Activated naive CD4-positive, alpha-beta T cell treated with anti-CD3 and anti-CD28 coated beads, Interleukin-2, amount 50 U/mL, for 72 hours (primary cell): ENCODE data around the gene MEIS2. TPM values are rescaled to one million over a fixed set of nuclear protein-coding genes. Genes with fewer than 3 reads are reported as not detected.

ENCODE experiments used
- ATAC-seq, 2 donors: fragments of 150-1000 bp; cut with Tn5 transposase; 2 replicates each; pipeline ENCODE4 v1.10.0; 2021; ENCODE audit warnings: mild to moderate bottlenecking in 2 of 2, moderate library complexity in 2 of 2
- DNase-seq, 2 donors: peaks; one replicate each; pipeline ENCODE4 v3.0.0; 2021 to 2022; ENCODE audit warnings: low spot score in 2 of 2
- H3K27ac Mint-ChIP-seq, 2 donors: one replicate each; pipeline ENCODE4 v1.8.0; 2022; ENCODE audit warnings: mild to moderate bottlenecking in 2 of 2, mixed read lengths in 2 of 2
- H3K36me3 Mint-ChIP-seq, 2 donors: one replicate each; pipeline ENCODE4 v1.8.0; 2022; ENCODE audit warnings: mixed read lengths in 2 of 2
- H3K9me3 Mint-ChIP-seq, 2 donors: one replicate each; pipeline ENCODE4 v1.8.0; 2022; ENCODE audit warnings: mixed read lengths in 2 of 2
- total RNA-seq, 2 donors: library from RNA; stranded (reverse); gene quantifications; one replicate each; pipeline ENCODE4 v1.2.3, GENCODE V29; 2022

MEIS2 gene
- total RNA-seq, 2 donors from 2014 or later, result 0.16 TPM; not detected in 1

GRCh38 chr15:37094333-37094914, 5.9 kb downstream of the MEIS2 start:
- Mint-ChIP-seq H3K27ac (no peak overlapping the region), H3K36me3 (peaks cover 11 to 34% of the 10 kb centered on the region in 2 donors), H3K9me3 (no peaks in the 10 kb centered on the region)
- ATAC-seq, result no peak
- no peak for DNase-seq

DNA sequence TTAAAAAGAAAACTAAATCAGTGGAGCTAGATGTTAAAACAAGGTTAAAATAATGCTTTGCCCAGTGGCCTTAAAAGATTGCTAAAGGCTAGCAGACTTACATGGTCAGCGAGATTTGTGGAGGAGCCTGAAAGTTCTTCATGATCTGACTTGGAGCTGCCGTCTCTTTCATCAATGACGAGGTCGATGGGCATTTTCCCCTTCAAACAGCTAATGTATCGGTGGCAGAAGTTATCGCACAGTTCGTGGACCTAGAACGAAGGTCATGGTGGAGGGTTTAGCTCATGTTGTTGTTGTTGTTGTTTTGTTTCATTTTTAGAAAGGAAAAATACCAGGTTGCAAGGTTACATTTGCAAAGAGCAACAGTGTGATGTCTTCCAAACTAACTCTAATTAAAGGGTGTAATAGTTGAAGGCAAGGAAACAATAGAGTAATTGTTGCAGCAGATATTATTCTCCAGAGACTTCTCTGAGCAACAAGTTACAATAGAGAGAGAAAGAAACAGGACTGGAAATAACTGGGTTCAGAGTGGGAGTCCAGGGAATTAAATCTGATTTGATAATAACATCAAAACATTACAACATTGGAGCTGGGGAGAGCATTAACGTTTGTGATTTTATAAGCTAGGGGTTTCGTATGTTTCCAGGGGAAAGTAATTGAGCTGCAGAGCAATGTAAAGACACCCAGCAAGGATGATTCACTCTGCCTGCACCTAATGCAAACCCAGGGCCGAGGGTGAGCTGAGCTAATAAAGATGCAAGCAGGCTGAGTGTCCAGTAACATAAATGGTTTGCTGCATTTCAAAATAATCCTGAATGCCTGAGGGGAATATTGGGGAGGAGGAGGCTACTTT, 6.6 kb downstream of the MEIS2 start:
- H3K9me3 Mint-ChIP-seq, result no peaks in the 10 kb centered on the region
- H3K27ac Mint-ChIP-seq, result no peak overlapping the region
- DNase-seq, result no peak
- peaks cover 11 to 34% of the 10 kb centered on the region in 2 donors for H3K36me3 Mint-ChIP-seq
- ATAC-seq, result no peak

GRCh38 chr15:37090543-37091175, 9.7 kb downstream of the MEIS2 start:
- DNase-seq, result no peak
- H3K9me3 Mint-ChIP-seq, result no peaks in the 10 kb centered on the region
- no peak for ATAC-seq
- no peak overlapping the region for H3K27ac Mint-ChIP-seq
- peaks cover 0 to 17% of the 10 kb centered on the region in 2 donors for H3K36me3 Mint-ChIP-seq

DNA sequence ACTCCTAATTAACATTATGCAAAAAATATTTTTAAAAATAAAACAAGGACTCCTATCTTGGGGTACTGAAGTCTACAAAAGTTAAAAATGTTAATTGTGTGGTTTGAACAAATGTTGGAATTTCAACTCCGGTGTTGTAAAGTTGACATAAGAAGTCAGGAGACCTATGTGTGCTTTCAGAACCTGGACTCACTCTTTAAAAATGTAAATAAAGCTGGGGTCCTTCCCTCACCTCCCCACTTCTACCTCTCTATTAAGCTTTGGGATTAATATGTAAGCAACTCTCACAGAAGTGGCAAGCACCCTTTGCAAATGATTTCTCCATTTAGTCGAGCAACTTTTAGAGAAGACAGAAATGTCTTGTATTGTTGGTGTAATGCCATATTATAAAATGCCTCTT, 11.9 kb downstream of the MEIS2 start:
- DNase-seq (no peak), ATAC-seq (no peak)
- Mint-ChIP-seq H3K9me3 (no peaks in the 10 kb centered on the region), H3K27ac (no peak overlapping the region), H3K36me3 (peaks cover 0 to 6% of the 10 kb centered on the region in 2 donors)

DNA sequence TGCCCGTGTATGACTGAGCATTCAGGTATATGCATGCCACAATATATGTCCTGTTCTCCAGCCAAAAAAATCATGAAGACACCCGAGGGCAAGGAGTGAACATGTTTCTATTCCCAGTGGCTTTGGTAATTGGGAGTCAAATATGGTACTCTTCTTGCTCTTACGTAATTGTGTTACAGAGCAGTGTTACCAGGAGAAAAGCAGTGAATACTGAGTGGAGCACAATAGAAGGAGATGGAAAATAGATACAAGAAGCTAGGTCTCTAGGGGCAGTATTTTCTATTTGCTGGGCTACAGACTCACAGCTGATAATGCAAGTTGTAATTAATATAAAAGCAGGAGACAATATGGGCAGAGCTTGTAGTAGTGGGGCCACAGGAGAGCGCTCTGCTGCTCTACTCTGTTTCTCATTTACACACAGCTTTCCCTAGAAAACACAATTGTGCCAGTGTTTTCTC, 13.2 kb downstream of the MEIS2 start:
- no peaks in the 10 kb centered on the region for H3K36me3 Mint-ChIP-seq
- ATAC-seq, result no peak
- H3K27ac Mint-ChIP-seq, result no peak overlapping the region
- no peaks in the 10 kb centered on the region for H3K9me3 Mint-ChIP-seq
- DNase-seq, result no peak

- ATAC-seq (no peak), DNase-seq (no peak)
- Mint-ChIP-seq H3K36me3 (no peaks in the 10 kb centered on the region), H3K9me3 (no peaks in the 10 kb centered on the region), H3K27ac (no peak overlapping the region)
These were observed 13.8 kb downstream of the MEIS2 start for GRCh38 chr15:37086521-37086920.

GRCh38 chr15:37086120-37086519, 14.2 kb downstream of the MEIS2 start:
- DNase-seq, result no peak
- Mint-ChIP-seq H3K36me3 (no peaks in the 10 kb centered on the region), H3K27ac (no peak overlapping the region), H3K9me3 (no peaks in the 10 kb centered on the region)
- ATAC-seq, result no peak

DNA sequence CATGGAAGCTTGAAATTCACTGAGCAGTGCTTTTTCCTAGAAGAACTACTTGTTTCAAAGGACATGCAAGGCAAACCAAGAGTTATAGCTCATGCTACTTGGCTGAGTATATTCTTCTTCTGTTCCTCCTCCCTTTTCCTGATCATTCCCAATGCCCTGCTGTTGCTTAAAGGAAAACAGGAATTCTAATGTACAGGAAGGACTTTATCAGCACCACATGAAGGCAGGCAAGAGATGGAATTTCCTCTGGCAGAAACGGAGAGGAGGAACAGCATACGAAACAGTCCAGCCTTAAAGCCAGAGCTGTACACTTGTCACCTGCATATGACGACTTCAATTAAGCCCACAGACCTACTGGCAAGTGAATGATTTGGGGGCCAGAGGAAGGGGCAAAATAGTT, 15.7 kb downstream of the MEIS2 start:
- Mint-ChIP-seq H3K36me3 (no peaks in the 10 kb centered on the region), H3K27ac (no peak overlapping the region), H3K9me3 (no peaks in the 10 kb centered on the region)
- no peak for DNase-seq
- ATAC-seq, result no peak

DNA sequence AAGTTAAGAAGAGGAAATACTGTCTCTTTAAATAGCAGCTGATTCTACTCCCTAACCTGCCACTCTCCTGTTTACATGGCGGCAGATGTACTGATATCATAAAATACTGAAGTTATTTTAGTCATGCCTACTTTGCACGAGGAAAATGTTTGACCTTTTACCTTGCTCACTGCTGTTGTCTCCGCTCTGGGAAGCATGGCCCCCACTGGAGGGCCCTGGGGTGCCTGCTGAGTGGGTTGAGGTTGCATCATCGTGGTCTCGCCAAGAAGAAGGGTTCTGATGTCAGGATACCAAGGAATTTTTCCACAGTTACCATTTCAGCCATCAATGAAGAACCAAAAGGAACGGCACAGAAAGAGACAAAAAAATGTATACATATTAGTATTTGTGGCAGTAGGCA, 16.7 kb downstream of the MEIS2 start:
- no peaks in the 10 kb centered on the region for H3K36me3 Mint-ChIP-seq
- no peak for DNase-seq
- no peak overlapping the region for H3K27ac Mint-ChIP-seq
- no peak for ATAC-seq
- H3K9me3 Mint-ChIP-seq, result no peaks in the 10 kb centered on the region

DNA sequence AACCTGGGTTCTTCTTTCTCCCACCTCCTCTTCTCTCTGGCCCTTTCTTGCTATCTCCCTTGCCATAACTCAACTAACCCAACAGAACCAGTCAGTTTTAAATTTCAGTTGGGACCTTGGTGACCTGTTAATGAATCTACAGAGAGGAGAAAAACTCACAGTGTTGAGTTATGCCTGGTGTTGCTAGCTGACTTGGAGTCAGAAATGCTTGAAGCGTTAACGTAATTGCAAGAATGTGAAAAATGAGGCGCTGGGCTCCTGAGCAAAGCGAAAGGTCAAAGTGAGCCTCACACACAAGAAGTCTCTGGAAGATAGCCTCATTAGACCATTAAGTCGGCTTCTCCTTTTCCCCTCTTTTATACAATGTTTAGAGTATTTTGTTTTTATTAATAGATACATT, 18.4 kb downstream of the MEIS2 start:
- Mint-ChIP-seq H3K36me3 (no peaks in the 10 kb centered on the region), H3K9me3 (peaks cover 0 to 7% of the 10 kb centered on the region in 2 donors), H3K27ac (no peak overlapping the region)
- no peak for DNase-seq
- ATAC-seq, result no peak

DNA sequence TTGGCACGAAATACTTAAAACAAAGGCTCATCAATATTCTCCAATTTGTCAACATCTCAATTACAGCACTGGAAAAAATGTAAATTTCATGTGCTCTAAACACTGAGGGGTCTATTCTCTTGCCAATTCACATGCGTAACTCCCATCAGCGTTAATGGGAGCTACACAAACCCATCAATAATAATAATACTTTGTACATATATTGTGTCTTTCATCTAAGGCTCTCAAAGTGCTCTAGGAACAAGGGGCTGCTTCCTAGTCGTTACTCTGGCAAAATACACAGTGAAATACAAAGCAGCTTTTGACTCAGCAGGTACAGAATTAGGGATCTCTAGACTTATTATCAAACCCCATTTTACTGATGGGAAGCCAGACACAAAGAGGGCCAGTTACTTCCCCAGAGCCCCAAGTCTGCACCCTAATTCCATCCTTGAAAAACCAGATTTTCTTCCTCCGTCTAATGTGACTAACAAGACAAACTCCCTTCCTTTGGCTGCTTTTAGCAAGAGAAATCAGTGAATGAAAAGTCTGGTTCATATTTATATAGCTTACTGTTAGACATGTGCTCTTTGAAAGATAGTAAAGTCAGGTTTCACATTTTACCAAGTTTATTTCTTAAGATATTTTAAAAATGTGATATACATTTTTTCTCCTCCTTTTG, 20.0 kb downstream of the MEIS2 start:
- ATAC-seq, result no peak
- no peak overlapping the region for H3K27ac Mint-ChIP-seq
- no peak for DNase-seq
- peaks cover 0 to 7% of the 10 kb centered on the region in 2 donors for H3K9me3 Mint-ChIP-seq
- H3K36me3 Mint-ChIP-seq, result no peaks in the 10 kb centered on the region

- DNase-seq (no peak), ATAC-seq (no peak)
- Mint-ChIP-seq H3K27ac (no peak overlapping the region), H3K9me3 (peaks cover 0 to 7% of the 10 kb centered on the region in 2 donors), H3K36me3 (no peaks in the 10 kb centered on the region)
These were observed 20.6 kb downstream of the MEIS2 start for GRCh38 chr15:37079726-37080125.

DNA sequence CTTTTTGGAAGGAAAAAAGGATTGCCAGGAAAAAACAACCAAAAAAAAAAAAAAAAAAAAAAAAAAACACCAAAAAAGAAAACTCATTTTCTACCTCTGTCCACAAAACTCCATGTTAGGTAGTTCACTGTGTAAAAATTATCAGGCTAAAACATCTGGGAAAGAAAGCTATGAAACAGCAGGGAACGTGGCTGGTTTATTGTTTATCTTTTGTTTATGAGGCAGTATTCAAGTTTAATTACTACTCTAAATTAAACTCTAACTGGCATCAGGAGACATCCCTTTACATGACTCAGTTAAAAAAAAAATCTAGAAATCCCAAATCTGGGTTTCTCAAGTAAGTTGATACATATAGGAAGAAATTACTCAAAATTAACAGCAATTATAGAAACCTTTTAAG, 21.8 kb downstream of the MEIS2 start:
- Mint-ChIP-seq H3K36me3 (no peaks in the 10 kb centered on the region), H3K9me3 (peaks cover 0 to 7% of the 10 kb centered on the region in 2 donors), H3K27ac (no peak overlapping the region)
- no peak for ATAC-seq
- no peak for DNase-seq

DNA sequence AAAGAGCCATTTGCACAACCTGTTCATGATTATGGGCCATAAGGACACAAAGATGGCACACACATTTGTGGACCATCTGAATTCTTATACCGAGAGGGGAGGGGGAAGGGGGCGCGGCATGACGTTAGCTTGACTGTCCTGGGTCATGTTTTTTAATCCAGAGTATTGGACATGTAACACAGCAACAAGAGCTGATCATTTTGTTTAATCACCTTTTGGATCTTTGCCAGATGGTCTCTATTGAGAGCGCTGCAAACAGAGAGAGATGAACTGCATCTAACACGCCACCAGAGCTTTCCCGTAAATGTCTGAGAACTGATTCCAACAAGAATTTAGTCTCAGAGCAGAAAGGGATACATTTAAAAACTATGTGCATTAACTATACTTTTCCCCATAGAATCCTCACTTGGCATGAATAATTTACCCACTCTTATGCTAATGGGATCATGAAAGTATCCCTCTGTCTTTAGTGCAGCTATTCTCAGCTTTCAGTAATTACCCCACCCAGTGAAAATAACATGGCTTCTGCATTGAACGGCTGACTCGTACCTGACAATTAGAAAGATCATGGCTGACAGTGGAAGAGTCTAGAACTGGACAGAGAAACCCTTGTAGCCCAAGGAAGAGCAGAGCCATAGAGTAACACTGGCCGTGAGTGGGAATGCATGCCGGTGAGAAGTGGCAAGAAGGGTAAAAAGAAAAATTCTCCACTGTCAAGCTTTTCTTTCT, 22.6 kb downstream of the MEIS2 start:
- H3K36me3 Mint-ChIP-seq, result no peaks in the 10 kb centered on the region
- no peak overlapping the region for H3K27ac Mint-ChIP-seq
- DNase-seq (no peak), ATAC-seq (no peak)
- peaks cover 0 to 7% of the 10 kb centered on the region in 2 donors for H3K9me3 Mint-ChIP-seq

- H3K36me3 Mint-ChIP-seq, result no peaks in the 10 kb centered on the region
- H3K9me3 Mint-ChIP-seq, result peaks cover 0 to 12% of the 10 kb centered on the region in 2 donors
These were observed 23.8 kb downstream of the MEIS2 start for GRCh38 chr15:37076543-37076942.

DNA sequence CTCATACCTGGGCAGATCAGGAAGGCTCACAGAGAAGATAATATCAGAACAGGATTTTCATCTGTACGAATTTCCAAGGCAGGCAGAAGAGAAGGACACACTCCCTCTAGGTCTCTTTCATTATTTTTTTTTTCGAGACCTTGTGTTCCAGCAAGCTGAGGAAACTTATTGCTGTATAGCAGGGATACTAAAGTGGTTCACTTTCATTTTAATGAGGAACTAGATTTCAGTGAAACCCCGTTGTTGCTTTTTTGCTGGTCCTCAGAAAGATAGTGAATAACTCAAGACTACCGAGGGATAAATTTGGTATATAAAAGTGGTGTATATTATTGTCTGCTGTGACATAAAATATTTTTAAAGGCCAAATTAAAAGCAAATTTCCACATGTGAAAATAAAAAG, 24.6 kb downstream of the MEIS2 start:
- Mint-ChIP-seq H3K36me3 (no peaks in the 10 kb centered on the region), H3K27ac (no peak overlapping the region), H3K9me3 (peaks cover 0 to 12% of the 10 kb centered on the region in 2 donors)
- ATAC-seq (no peak), DNase-seq (no peak)

More at GRCh38 chr15:37076543-37076942, 23.8 kb downstream of the MEIS2 start:
- DNase-seq, result no peak
- ATAC-seq, result no peak
- H3K27ac Mint-ChIP-seq, result no peak overlapping the region
